ENCODE results near the gene GRIK3.

DNA sequence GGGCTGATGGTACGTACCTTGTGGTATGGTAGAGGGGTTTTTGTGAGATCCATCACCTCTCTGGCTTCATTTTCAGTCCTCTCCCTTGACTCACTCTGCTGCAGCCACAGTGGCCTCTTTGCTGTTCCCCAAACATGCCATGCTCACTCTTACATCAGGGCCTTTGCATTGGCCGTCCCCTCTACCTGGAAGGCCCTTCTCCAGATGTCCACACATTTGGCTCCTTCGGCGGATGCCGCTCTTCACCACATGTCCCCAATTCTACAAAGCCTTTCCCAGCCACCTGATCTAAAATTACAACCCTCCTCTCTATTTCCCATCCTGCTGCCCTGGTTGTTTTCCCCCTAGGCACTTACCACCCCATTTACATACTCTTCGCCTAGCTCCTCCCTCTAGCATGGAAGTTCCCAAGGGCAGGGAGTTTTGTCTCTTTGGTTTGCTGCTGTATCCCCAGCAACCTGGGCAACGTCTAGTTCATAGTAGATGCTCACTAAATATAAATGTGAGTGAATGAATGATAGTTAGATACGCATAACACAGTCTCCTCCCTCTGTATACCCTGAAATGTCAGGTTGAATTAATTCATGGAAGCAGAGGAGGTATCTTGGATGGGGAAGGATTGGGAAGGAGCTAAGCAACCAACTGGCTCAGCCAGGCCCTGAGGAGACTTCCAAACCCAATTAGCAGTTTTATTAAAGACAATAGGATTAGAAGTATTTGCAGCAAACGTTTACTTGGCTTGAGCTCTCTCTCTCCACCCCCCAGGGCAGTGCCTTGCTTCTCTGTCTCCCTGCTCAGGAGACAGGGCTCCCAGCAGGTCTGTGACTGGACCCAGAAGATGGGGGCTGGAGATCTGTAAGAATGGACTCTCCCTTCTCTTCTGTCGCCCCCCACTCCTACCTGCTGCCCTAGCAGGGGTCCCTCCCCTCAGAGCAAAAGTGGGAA, 264.2 kb downstream of the GRIK3 start:
- TF ChIP-seq, protein P1, sequence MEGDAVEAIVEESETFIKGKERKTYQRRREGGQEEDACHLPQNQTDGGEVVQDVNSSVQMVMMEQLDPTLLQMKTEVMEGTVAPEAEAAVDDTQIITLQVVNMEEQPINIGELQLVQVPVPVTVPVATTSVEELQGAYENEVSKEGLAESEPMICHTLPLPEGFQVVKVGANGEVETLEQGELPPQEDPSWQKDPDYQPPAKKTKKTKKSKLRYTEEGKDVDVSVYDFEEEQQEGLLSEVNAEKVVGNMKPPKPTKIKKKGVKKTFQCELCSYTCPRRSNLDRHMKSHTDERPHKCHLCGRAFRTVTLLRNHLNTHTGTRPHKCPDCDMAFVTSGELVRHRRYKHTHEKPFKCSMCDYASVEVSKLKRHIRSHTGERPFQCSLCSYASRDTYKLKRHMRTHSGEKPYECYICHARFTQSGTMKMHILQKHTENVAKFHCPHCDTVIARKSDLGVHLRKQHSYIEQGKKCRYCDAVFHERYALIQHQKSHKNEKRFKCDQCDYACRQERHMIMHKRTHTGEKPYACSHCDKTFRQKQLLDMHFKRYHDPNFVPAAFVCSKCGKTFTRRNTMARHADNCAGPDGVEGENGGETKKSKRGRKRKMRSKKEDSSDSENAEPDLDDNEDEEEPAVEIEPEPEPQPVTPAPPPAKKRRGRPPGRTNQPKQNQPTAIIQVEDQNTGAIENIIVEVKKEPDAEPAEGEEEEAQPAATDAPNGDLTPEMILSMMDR (IDR thresholded peaks at IDR 0.05) = no peak
- no peak for TF ChIP-seq POLR2A (IDR thresholded peaks at IDR 0.05)

Measured in right lobe of liver (tissue), 4 donors.